Measurements from ENCODE around the gene PAQR5.

The PAQR5 gene

DNA sequence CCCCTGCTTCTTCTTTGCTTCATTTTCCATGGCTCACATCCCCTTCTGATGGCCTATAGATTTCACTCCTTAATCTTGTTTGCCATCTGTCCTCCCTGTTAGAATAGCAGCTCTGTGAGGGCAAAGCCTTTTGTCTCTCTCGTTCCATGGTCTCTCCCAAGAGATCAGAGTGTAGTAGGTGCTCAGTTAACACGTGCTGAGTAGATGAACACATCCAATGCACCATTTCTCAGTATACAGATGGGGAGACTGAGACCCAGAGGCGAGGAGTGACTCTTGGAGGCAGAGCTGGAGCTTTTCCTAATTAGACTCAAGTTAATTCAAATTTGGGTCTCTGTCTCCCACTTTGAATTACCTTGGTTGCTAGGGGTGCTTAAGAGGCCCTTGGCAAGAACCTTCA lies 4.2 kb downstream of the PAQR5 start:
- peaks cover 5 to 36% (median 29%) of the 10 kb centered on the region in 5 donors for H3K27me3 ChIP-seq (ENCODE audit: control insufficient read depth in 5 of 5, insufficient read depth in 4 of 5, low read length in 5 of 5)
- peaks cover 1 to 21% (median 9%) of the 10 kb centered on the region in 5 donors for H3K4me1 ChIP-seq (ENCODE audit: control insufficient read depth in 5 of 5, insufficient read depth in 5 of 5, low read length in 5 of 5)

DNA sequence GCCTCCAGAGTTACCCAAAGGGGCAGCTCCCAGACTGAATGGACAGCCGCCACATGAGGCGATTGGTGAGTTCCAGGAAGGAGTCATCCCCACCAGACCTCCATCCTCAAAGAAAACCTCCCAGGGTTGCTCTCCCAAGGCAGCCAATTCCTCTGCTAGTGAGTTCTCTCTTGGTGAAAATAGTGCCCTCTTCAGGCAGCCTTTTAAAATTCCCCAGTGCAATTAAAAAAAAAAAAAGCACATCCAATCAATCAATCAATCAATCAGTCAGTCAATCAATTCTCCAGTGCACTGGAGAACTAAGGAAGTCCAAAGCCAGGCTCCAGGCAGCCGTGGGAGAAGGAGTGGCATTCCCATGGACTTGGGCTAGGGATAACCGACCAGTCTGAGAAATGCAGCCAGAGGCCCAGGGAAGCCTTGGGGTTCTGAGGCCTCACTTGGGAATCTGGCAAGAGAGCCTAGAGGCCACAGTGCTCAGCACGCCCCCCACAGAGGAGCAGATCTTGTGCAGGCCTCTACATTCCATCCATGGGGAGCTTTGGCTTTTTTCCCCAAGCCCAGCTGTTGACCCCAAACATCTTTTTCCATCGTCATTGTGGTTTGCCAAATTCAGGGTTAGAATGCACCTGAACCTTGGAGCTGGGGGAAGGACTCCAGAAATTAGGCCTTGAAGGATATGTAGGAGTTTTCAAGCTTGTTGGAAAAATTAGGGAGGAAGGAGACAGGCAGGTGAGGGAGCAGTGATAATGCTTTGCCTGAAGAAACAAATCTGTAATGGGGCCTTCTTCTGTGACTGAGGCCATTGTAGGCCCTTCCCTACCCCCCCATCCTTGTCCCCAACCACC lies 4.8 kb downstream of the PAQR5 start:
- H3K4me1 ChIP-seq (ENCODE audit: control insufficient read depth in 5 of 5, insufficient read depth in 5 of 5, low read length in 5 of 5) = peaks cover 1 to 19% (median 6%) of the 10 kb centered on the region in 5 donors

More for the DNA sequence above, 4.2 kb downstream of the PAQR5 start:
- H3K9me3 ChIP-seq (ENCODE audit: control insufficient read depth in 5 of 5, low read length in 5 of 5) = peaks cover 0 to 2% (median 0%) of the 10 kb centered on the region in 5 donors
- H3K9ac ChIP-seq (ENCODE audit: low read length in 5 of 5) = no peak overlapping the region
- H3K27ac ChIP-seq (ENCODE audit: low read depth, low read length) = no peak overlapping the region
- no peak overlapping the region for H3K4me3 ChIP-seq (ENCODE audit: low read depth in 1 of 5, low read length in 5 of 5)
- no peaks in the 10 kb centered on the region for H3K36me3 ChIP-seq (ENCODE audit: control insufficient read depth in 5 of 5, insufficient read depth in 5 of 5, low read length in 5 of 5)

GRCh38 chr15:69304182-69304545 lies 5.5 kb downstream of the PAQR5 start:
- Histone ChIP-seq H3K9me3 (ENCODE audit: control insufficient read depth in 5 of 5, low read length in 5 of 5) (peaks cover 0 to 2% (median 0%) of the 10 kb centered on the region in 5 donors), H3K36me3 (ENCODE audit: control insufficient read depth in 5 of 5, insufficient read depth in 5 of 5, low read length in 5 of 5) (no peaks in the 10 kb centered on the region), H3K27me3 (ENCODE audit: control insufficient read depth in 5 of 5, insufficient read depth in 4 of 5, low read length in 5 of 5) (peaks cover 5 to 28% (median 24%) of the 10 kb centered on the region in 5 donors), H3K27ac (ENCODE audit: low read depth, low read length) (no peak overlapping the region), H3K4me1 (ENCODE audit: control insufficient read depth in 5 of 5, insufficient read depth in 5 of 5, low read length in 5 of 5) (peaks cover 1 to 13% (median 4%) of the 10 kb centered on the region in 5 donors), H3K9ac (ENCODE audit: low read length in 5 of 5) (no peak overlapping the region), H3K4me3 (ENCODE audit: low read depth in 1 of 5, low read length in 5 of 5) (no peak overlapping the region)

More for the DNA sequence above, 4.8 kb downstream of the PAQR5 start:
- Histone ChIP-seq H3K27ac (ENCODE audit: low read depth, low read length) (no peak overlapping the region), H3K27me3 (ENCODE audit: control insufficient read depth in 5 of 5, insufficient read depth in 4 of 5, low read length in 5 of 5) (peaks cover 5 to 30% (median 24%) of the 10 kb centered on the region in 5 donors), H3K4me3 (ENCODE audit: low read depth in 1 of 5, low read length in 5 of 5) (no peak overlapping the region), H3K9me3 (ENCODE audit: control insufficient read depth in 5 of 5, low read length in 5 of 5) (peaks cover 0 to 2% (median 0%) of the 10 kb centered on the region in 5 donors), H3K9ac (ENCODE audit: low read length in 5 of 5) (no peak overlapping the region), H3K36me3 (ENCODE audit: control insufficient read depth in 5 of 5, insufficient read depth in 5 of 5, low read length in 5 of 5) (no peaks in the 10 kb centered on the region)

DNA sequence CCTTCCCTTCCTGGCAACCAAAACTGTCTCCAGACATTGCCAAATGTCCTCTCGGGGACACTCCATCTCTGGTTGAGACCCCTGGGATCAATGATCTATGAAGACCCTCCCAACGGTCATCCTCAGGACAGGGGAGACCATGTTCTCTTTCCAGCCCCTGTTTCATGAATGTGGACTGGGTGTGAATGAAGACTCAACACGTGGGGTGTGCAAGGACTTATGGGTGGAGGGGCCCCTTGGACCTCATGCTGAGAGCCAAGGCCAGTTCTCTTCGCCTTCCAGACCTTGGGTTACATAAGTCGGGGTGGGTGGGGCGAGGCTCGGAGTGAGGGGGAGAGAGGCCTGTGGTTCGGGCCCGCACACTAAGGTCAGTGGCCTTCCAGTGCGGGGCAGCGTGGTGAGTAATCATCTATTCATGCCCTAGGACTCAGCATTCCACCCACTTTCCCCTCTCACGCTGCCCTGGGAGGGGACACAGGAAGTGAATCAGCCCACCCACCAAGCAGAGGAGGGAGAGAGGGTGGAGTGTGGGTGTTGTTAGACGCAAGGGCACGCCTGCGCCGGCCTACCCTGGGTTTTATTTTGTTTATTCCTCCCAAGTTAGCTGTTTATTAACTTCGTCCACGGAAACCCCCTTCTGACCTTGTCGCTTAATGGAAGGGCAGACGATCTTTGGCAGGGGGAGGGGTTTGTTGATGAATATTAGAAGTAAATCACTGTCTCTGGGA lies 6.7 kb downstream of the PAQR5 start:
- H3K27me3 ChIP-seq (ENCODE audit: control insufficient read depth in 5 of 5, insufficient read depth in 4 of 5, low read length in 5 of 5) = peaks cover 0 to 18% (median 12%) of the 10 kb centered on the region in 5 donors
- no peak overlapping the region for H3K9ac ChIP-seq (ENCODE audit: low read length in 5 of 5)
- no peak overlapping the region for H3K4me3 ChIP-seq (ENCODE audit: low read depth in 1 of 5, low read length in 5 of 5)
- no peaks in the 10 kb centered on the region for H3K36me3 ChIP-seq (ENCODE audit: control insufficient read depth in 5 of 5, insufficient read depth in 5 of 5, low read length in 5 of 5)
- no peak overlapping the region for H3K27ac ChIP-seq (ENCODE audit: low read depth, low read length)
- H3K9me3 ChIP-seq (ENCODE audit: control insufficient read depth in 5 of 5, low read length in 5 of 5) = peaks cover 0 to 2% (median 0%) of the 10 kb centered on the region in 5 donors
- H3K4me1 ChIP-seq (ENCODE audit: control insufficient read depth in 5 of 5, insufficient read depth in 5 of 5, low read length in 5 of 5) = peaks cover 0 to 7% (median 1%) of the 10 kb centered on the region in 5 donors

DNA sequence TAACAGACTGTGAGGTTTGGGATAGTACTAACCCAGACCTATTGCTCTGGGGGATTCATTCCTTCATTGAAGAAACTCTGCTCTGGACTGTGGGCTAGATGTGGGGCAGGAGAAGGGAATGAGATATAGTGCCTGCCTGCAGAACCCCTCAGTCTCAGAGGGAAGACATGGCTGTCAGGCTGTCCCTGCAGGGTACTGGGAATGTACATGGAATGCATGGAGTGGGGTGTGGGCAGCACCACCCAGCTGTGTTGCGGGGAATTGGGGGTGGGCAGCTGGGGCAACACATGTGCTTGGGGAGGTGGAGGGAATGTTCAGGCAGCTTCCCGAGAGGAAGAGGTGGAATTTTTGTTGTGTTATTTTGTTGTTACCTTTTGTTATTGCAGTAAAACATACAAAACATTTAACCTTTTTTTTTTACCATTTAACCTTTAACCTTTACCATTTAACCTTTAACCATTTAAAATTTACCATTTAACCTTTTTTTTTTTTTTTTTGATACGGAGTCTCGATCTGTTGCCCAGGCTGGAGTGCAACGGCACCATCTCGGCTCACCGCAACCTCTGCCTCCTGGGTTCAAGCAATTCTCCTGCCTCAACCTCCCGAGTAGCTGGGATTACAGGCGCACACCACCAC lies 7.3 kb downstream of the PAQR5 start:
- peaks cover 0 to 7% (median 1%) of the 10 kb centered on the region in 5 donors for H3K4me1 ChIP-seq (ENCODE audit: control insufficient read depth in 5 of 5, insufficient read depth in 5 of 5, low read length in 5 of 5)
- H3K9ac ChIP-seq (ENCODE audit: low read length in 5 of 5) = no peak overlapping the region
- no peak overlapping the region for H3K4me3 ChIP-seq (ENCODE audit: low read depth in 1 of 5, low read length in 5 of 5)
- peaks cover 0 to 2% (median 0%) of the 10 kb centered on the region in 5 donors for H3K9me3 ChIP-seq (ENCODE audit: control insufficient read depth in 5 of 5, low read length in 5 of 5)
- no peaks in the 10 kb centered on the region for H3K36me3 ChIP-seq (ENCODE audit: control insufficient read depth in 5 of 5, insufficient read depth in 5 of 5, low read length in 5 of 5)
- peaks cover 0 to 16% (median 12%) of the 10 kb centered on the region in 5 donors for H3K27me3 ChIP-seq (ENCODE audit: control insufficient read depth in 5 of 5, insufficient read depth in 4 of 5, low read length in 5 of 5)
- no peak overlapping the region for H3K27ac ChIP-seq (ENCODE audit: low read depth, low read length)

GRCh38 chr15:69307939-69308338 lies 9.2 kb downstream of the PAQR5 start:
- Histone ChIP-seq H3K36me3 (ENCODE audit: control insufficient read depth in 5 of 5, insufficient read depth in 5 of 5, low read length in 5 of 5) (no peaks in the 10 kb centered on the region), H3K27ac (ENCODE audit: low read depth, low read length) (no peak overlapping the region), H3K27me3 (ENCODE audit: control insufficient read depth in 5 of 5, insufficient read depth in 4 of 5, low read length in 5 of 5) (peaks cover 0 to 5% (median under 1%) of the 10 kb centered on the region in 5 donors), H3K4me3 (ENCODE audit: low read depth in 1 of 5, low read length in 5 of 5) (no peak overlapping the region), H3K4me1 (ENCODE audit: control insufficient read depth in 5 of 5, insufficient read depth in 5 of 5, low read length in 5 of 5) (peaks cover 0 to 7% (median 2%) of the 10 kb centered on the region in 5 donors), H3K9ac (ENCODE audit: low read length in 5 of 5) (no peak overlapping the region), H3K9me3 (ENCODE audit: control insufficient read depth in 5 of 5, low read length in 5 of 5) (peaks cover 0 to 2% (median 0%) of the 10 kb centered on the region in 5 donors)

GRCh38 chr15:69308949-69309348 lies 10.2 kb downstream of the PAQR5 start:
- H3K9ac ChIP-seq (ENCODE audit: low read length in 5 of 5) = no peak overlapping the region

DNA sequence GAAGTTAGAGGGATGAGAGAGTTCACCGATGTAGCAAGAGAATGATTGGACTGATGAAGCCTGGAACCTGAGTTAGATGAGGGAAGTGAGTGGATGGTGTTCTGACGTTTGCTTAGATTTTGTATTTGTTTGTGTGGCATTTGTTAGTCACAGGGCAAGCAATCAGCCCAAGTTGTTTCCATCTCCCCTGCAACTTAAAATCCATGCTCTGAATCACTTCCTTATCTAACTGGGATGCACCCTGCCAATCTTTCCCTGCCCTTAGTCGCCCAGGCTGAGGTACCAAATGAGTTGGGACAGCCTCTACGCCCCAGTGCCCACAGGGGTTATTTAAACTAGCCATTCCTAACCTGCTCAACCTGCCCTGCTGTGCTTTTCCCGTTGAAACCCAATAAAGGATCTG lies 12.6 kb downstream of the PAQR5 start:
- H3K9me3 ChIP-seq (ENCODE audit: control insufficient read depth in 5 of 5, low read length in 5 of 5) = peaks cover 0 to 2% (median 0%) of the 10 kb centered on the region in 5 donors
- H3K9ac ChIP-seq (ENCODE audit: low read length in 5 of 5) = no peak overlapping the region
- H3K27me3 ChIP-seq (ENCODE audit: control insufficient read depth in 5 of 5, insufficient read depth in 4 of 5, low read length in 5 of 5) = no peaks in the 10 kb centered on the region
- H3K4me3 ChIP-seq (ENCODE audit: low read depth in 1 of 5, low read length in 5 of 5) = no peak overlapping the region
- H3K27ac ChIP-seq (ENCODE audit: low read depth, low read length) = no peak overlapping the region
- no peaks in the 10 kb centered on the region for H3K36me3 ChIP-seq (ENCODE audit: control insufficient read depth in 5 of 5, insufficient read depth in 5 of 5, low read length in 5 of 5)
- H3K4me1 ChIP-seq (ENCODE audit: control insufficient read depth in 5 of 5, insufficient read depth in 5 of 5, low read length in 5 of 5) = peaks cover 0 to 17% (median 2%) of the 10 kb centered on the region in 5 donors

More at GRCh38 chr15:69308949-69309348, 10.2 kb downstream of the PAQR5 start:
- Histone ChIP-seq H3K27ac (ENCODE audit: low read depth, low read length) (no peak overlapping the region), H3K4me3 (ENCODE audit: low read depth in 1 of 5, low read length in 5 of 5) (no peak overlapping the region), H3K4me1 (ENCODE audit: control insufficient read depth in 5 of 5, insufficient read depth in 5 of 5, low read length in 5 of 5) (peaks cover 0 to 15% (median 2%) of the 10 kb centered on the region in 5 donors), H3K9me3 (ENCODE audit: control insufficient read depth in 5 of 5, low read length in 5 of 5) (peaks cover 0 to 2% (median 0%) of the 10 kb centered on the region in 5 donors), H3K27me3 (ENCODE audit: control insufficient read depth in 5 of 5, insufficient read depth in 4 of 5, low read length in 5 of 5) (peaks cover 0 to 3% (median 0%) of the 10 kb centered on the region in 5 donors), H3K36me3 (ENCODE audit: control insufficient read depth in 5 of 5, insufficient read depth in 5 of 5, low read length in 5 of 5) (no peaks in the 10 kb centered on the region)

DNA sequence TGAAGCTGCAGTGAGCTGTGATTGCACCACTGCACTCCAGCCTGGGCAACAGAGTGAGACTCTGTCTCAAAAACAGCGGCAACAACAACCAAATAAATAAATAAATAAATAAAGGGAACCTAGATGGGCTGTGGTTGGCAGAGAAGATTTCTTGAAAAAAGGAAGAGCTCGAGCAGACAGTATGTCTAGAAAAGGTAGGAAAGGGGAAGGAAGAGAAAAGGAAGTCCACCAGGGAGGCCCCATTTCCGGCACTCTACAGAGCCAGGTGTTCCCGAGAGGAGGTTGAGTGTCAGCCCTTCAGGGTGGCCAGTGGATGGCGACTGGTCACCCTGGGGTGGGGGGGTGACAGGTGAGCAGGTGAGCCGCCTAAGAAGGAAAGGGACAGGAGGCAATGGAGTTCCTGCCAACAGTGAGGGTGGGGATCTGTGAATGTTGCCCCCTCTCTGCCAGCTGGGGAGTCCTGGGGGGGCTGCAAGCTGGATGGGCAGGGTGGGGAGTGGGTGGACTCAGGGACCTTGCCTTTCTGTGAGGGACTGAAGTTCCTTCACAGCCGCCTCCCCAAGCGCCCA lies 14.8 kb downstream of the PAQR5 start:
- H3K4me3 ChIP-seq (ENCODE audit: low read depth in 1 of 5, low read length in 5 of 5) = no peak overlapping the region
- no peaks in the 10 kb centered on the region for H3K9me3 ChIP-seq (ENCODE audit: control insufficient read depth in 5 of 5, low read length in 5 of 5)
- H3K27ac ChIP-seq (ENCODE audit: low read depth, low read length) = no peak overlapping the region
- H3K27me3 ChIP-seq (ENCODE audit: control insufficient read depth in 5 of 5, insufficient read depth in 4 of 5, low read length in 5 of 5) = peaks cover 0 to 9% (median 3%) of the 10 kb centered on the region in 5 donors
- no peaks in the 10 kb centered on the region for H3K36me3 ChIP-seq (ENCODE audit: control insufficient read depth in 5 of 5, insufficient read depth in 5 of 5, low read length in 5 of 5)
- H3K9ac ChIP-seq (ENCODE audit: low read length in 5 of 5) = no peak overlapping the region
- H3K4me1 ChIP-seq (ENCODE audit: control insufficient read depth in 5 of 5, insufficient read depth in 5 of 5, low read length in 5 of 5) = peaks cover 0 to 10% (median 0%) of the 10 kb centered on the region in 5 donors

Measured in subcutaneous abdominal adipose tissue (tissue), 5 donors.